ENCODE results near the gene DLG2. TPM values are rescaled to one million over a fixed set of nuclear protein-coding genes. Genes with fewer than 3 reads are reported as not detected.

The DLG2 gene
- total RNA-seq, 2 donors from 2014 or later = 3.8 to 16.4 TPM

GRCh38 chr11:83695046-83695445, 1932.1 kb downstream of the DLG2 start:
- peaks cover 5 to 11% of the 10 kb centered on the region in 2 donors for H3K4me1 ChIP-seq (ENCODE audit: control insufficient read depth in 1 of 2, low read depth in 2 of 2)
- TF ChIP-seq CTCF (IDR thresholded peaks at IDR 0.05) = no peak
- H3K9me3 ChIP-seq = no peaks in the 10 kb centered on the region
- H3K27ac ChIP-seq = no peak overlapping the region
- H3K27me3 ChIP-seq (replicated peaks; ENCODE audit: insufficient read depth) = no peaks in the 10 kb centered on the region
- DNase-seq (ENCODE audit: low spot score) = no peak
- no peak overlapping the region for H3K4me3 ChIP-seq
- ATAC-seq (ENCODE audit: insufficient number of reproducible peaks, low FRiP score, low read depth) = no peak
- H3K36me3 ChIP-seq = no peaks in the 10 kb centered on the region

- TF ChIP-seq CTCF (IDR thresholded peaks at IDR 0.05) = no peak
- H3K9me3 ChIP-seq = no peaks in the 10 kb centered on the region
- no peak overlapping the region for H3K4me3 ChIP-seq
- peaks cover 5 to 11% of the 10 kb centered on the region in 2 donors for H3K4me1 ChIP-seq (ENCODE audit: control insufficient read depth in 1 of 2, low read depth in 2 of 2)
- H3K27me3 ChIP-seq (replicated peaks; ENCODE audit: insufficient read depth) = no peaks in the 10 kb centered on the region
- no peak overlapping the region for H3K27ac ChIP-seq
- ATAC-seq (ENCODE audit: insufficient number of reproducible peaks, low FRiP score, low read depth) (no peak), DNase-seq (ENCODE audit: low spot score) (no peak)
- no peaks in the 10 kb centered on the region for H3K36me3 ChIP-seq
Measured at GRCh38 chr11:83694191-83694910, 1932.8 kb downstream of the DLG2 start.

- Histone ChIP-seq H3K4me3 (no peak overlapping the region), H3K27ac (no peak overlapping the region), H3K27me3 (replicated peaks; ENCODE audit: insufficient read depth) (no peaks in the 10 kb centered on the region), H3K4me1 (ENCODE audit: control insufficient read depth in 1 of 2, low read depth in 2 of 2) (peaks cover 5 to 11% of the 10 kb centered on the region in 2 donors), H3K9me3 (no peaks in the 10 kb centered on the region), H3K36me3 (no peaks in the 10 kb centered on the region)
- DNase-seq (ENCODE audit: low spot score) (no peak), ATAC-seq (ENCODE audit: insufficient number of reproducible peaks, low FRiP score, low read depth) (no peak)
- no peak for TF ChIP-seq CTCF (IDR thresholded peaks at IDR 0.05)
Measured at GRCh38 chr11:83693306-83693992, 1933.7 kb downstream of the DLG2 start.

GRCh38 chr11:83692675-83693074, 1934.5 kb downstream of the DLG2 start:
- H3K27ac ChIP-seq = no peak overlapping the region
- no peak for DNase-seq (ENCODE audit: low spot score)
- no peaks in the 10 kb centered on the region for H3K9me3 ChIP-seq
- H3K27me3 ChIP-seq (replicated peaks; ENCODE audit: insufficient read depth) = no peaks in the 10 kb centered on the region
- no peak for ATAC-seq (ENCODE audit: insufficient number of reproducible peaks, low FRiP score, low read depth)
- H3K4me1 ChIP-seq (ENCODE audit: control insufficient read depth in 1 of 2, low read depth in 2 of 2) = peaks cover 5 to 11% of the 10 kb centered on the region in 2 donors
- TF ChIP-seq CTCF (IDR thresholded peaks at IDR 0.05) = no peak
- no peak overlapping the region for H3K4me3 ChIP-seq
- no peaks in the 10 kb centered on the region for H3K36me3 ChIP-seq

- ATAC-seq (ENCODE audit: insufficient number of reproducible peaks, low FRiP score, low read depth) (no peak), DNase-seq (ENCODE audit: low spot score) (no peak)
- Histone ChIP-seq H3K9me3 (no peaks in the 10 kb centered on the region), H3K36me3 (no peaks in the 10 kb centered on the region), H3K4me1 (ENCODE audit: control insufficient read depth in 1 of 2, low read depth in 2 of 2) (peaks cover 5 to 11% of the 10 kb centered on the region in 2 donors), H3K27me3 (replicated peaks; ENCODE audit: insufficient read depth) (no peaks in the 10 kb centered on the region), H3K27ac (no peak overlapping the region), H3K4me3 (peak overlapping the region; percentile 12)
- no peak for TF ChIP-seq CTCF (IDR thresholded peaks at IDR 0.05)
Measured at GRCh38 chr11:83691451-83691950, 1935.6 kb downstream of the DLG2 start.

Measured in thoracic aorta (tissue), 2 donors.